Hindlimb muscle (tissue), 1 donor: ENCODE measurements around the gene SUMO1. TPM values are rescaled to one million over a fixed set of nuclear protein-coding genes. Genes with fewer than 3 reads are reported as not detected.

Experiments
- DNase-seq: peaks from one replicate; pipeline ENCODE4 v3.0.0-alpha.2; 2013
- polyA plus RNA-seq: library from polyadenylated mRNA; unstranded; fragments of 120-200 nt; gene quantifications from one replicate; pipeline ENCODE4 v1.2.1, GENCODE V29; 2013; ENCODE audit not compliant: insufficient read length

SUMO1 gene
- polyA plus RNA-seq, 1 donor = 93.1 TPM

DNA sequence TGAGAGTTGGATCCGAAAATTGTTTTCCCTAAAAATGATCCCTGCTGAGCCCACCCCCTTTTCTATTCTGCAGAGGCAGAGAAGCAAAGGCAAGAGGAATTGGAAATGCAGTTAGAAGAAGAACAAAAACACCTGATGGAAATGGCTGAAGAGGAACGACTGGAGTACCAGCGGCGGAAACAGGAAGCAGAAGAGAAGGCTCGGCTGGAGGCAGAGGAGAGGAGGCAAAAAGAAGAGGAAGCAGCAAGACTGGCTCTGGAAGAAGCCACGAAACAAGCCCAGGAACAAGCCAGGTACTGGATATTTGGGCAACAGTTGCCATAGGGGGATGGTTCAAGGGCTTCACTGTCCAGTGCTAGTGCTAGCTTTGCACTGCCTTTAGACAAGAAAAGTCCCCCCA is 41.7 kb downstream of the SUMO1 start:
- no peak for DNase-seq

DNA sequence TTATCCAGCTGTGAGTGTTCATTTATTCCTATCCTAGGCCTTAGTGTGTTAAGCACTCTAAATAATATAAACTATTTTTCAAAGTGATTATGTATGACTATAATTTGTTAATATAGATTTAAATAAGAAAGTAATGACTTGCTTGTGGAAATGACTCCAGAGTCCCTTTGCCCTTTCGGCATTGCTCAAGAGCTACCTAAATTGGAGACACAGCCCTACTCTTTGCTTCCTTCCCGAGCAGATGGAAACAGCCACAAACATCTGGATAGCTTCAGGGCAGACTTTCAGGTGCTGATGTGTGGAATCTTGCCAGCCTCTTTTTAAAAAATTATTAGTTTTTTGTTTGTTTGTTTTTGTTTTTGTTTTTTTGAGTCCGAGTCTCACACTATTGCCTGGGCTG is 44.0 kb downstream of the SUMO1 start:
- DNase-seq = no peak

DNA sequence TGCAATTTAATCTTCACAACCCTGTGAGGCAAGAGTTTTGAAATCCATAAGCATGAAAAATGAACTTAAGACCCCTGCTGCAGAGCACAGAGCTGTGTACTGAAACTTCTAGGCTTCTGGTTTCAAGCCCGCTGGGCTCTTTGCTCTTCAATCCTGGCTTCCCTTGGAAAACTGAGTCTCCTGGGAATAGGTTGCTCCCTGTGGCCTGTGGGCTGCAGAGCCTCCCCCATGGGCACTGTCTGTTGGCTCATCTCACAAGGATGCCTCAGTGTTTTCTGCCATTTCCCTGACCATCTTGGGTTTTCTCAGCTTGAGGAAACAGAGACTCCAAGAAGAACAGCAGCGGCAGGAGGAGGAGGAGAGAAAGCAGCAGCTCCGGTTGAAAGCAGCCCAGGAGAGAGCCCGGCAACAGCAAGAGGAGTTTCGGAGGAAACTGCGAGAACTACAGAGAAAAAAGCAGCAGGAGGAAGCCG is 44.5 kb downstream of the SUMO1 start:
- no peak for DNase-seq

DNA sequence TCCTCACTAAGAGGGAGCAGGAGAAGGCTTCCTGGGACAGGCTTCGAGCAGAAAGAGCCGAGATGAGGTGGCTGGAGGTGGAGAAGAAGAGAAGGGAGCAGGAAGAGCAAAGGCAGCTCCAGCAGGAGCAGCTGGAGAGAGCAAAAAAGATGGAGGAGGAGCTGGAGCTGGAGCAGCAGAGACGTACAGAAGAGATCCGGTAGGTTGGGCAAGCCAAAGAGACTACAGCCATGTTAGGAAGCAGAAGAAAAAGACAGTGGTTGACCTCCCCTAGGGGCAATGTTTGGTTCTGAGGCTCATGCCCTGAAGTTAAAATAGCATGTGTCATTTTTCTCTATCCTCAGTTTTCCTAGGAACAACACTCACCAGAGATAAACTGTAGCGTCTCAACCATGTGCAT is 45.1 kb downstream of the SUMO1 start:
- no peak for DNase-seq

DNA sequence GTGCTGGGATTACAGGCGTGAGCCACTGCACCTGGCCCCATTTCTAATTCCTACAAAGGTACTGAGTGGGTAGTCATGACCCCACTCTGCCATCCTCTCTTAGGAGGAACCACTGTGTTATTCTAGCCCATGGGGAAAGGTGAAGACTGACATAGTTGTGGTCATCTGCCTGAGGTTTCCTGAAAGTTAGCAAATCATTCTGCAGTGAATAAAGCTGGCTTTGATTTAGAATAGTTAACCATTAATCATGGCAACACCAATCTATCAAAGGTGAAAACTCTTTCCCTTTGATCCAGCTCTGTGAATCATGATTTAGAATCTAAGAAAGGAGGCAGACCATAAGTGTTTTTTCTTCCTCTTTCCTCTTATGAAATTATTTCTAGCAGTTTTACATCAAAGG is 50.8 kb downstream of the SUMO1 start:
- DNase-seq = no peak

DNA sequence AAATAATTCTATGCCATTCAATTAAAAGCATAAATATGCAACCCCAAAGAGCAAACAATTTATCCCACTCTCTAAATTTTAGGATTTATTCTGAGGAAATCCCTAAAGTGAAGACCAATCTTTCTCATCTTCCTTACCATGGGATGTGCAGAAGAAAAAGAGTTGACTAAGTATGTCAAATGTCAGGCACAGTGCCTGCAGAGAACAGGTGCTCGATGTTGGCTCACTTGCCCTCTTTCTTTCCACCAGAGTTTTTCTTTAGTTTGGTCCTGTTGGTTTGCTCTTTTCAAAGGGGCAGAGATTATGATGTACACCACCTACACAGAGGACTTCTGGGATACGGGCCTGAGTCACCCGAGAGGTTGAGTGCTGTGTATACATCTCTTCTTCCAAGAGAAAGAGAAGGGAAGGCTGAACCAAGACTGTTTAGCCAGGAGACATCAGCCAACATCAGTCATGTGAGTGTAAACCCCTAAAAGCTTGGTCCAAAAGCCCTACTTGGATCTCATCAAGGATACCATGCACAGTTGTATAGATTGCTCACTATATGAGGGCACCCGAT is 51.7 kb downstream of the SUMO1 start:
- no peak for DNase-seq

DNA sequence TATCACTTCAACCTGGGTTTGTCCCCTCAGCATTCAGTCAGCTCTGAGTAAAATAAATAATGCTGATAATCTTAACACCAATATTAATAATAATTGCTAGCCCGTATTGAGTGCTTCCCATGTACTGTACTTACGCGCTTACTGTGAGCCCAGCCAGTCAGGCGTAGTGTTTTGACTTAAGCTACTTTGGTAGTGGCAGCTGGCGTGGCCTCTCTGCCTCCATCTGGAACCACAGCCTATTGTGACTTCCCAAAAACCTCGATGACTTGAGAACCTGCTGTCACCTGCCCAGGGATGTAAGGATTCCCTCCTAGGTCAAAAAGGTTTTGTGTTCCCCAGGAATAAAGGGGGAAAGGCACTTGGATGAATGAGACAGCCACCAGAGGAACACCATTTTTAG is 53.2 kb downstream of the SUMO1 start:
- DNase-seq = no peak

DNA sequence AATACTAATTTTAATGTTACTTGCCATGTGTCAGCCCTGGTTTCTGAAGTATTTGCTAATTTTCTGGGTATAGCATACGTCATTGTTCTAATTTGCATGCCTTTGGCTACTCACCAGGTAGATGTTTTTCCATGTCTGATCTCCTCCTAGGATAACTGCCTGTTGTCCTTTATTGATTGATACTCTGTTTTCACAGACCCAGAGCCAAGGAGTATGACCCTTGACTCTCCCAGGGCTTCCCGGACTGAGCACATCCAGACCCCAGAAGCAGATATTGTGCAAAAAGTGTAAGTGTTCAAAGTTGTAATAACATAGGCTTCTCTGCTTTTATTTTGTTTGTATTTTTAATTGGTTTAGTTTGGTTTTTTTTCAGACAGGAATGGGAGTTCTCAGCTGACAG is 53.8 kb downstream of the SUMO1 start:
- no peak for DNase-seq

DNA sequence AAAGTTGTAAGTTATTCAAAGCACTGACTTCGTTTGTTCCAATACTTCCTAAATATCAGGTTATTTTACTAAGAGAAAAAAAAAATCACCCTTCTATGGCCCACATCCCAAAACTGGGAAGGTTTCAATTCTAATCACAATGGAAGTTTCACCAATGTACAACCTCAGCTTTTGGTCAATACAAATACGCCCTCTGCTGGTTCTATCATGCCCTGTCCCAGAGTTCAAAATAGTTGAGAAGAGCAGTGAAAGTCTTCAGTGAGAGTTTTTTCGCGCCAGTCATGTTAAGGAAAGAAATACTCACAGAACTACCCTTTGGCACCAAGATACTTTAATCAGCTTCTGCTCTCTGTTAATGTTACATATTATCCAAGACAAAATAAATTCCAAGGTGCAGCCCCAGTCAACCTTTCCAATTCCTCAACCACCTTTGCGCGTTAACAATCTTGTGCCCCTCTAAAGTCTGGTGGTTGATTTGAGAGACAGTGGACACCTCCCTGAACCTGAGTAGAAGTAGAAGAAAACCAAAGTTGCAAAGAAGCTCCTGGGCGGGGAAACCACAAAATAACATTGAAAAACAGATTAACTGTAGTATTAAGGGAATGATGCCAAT is 59.9 kb downstream of the SUMO1 start:
- DNase-seq = peak; percentile 62

DNA sequence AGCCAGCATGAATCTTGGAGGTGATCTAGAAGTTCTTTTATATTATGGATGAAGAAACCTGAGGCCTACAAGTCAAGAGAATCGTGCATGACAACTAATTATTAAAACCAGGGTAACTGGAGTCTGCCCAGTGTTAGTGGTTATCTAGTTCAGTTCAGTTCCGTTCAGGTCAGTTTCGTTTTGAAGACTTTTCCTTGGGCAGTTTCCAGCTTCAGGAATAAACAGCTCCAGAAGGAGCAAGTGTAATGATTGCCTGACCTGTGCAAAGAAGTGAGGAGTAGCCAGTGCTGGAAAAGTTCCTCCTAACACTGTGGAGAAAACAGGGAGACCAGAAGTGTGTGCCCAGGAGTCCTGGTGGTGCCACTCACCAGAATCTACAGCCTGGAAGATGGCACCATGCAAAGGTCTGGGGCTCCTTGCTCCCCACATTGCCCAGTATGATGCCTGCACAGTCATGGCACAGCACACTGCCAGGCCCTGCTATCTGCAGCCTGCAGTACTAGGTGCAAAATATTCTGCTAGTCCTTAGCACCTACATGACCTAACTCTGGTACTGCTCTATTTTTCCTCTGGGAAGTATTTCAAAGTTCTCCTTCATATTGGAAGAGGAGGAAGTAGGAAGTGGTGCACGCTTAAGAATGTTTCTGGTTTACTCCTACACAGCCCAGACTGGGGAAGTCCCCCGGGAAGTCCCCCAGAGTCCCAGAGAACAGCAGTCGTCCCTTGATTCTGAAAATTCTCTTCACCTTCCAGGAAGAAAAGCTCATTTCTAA is 65.8 kb downstream of the SUMO1 start:
- DNase-seq = no peak

DNA sequence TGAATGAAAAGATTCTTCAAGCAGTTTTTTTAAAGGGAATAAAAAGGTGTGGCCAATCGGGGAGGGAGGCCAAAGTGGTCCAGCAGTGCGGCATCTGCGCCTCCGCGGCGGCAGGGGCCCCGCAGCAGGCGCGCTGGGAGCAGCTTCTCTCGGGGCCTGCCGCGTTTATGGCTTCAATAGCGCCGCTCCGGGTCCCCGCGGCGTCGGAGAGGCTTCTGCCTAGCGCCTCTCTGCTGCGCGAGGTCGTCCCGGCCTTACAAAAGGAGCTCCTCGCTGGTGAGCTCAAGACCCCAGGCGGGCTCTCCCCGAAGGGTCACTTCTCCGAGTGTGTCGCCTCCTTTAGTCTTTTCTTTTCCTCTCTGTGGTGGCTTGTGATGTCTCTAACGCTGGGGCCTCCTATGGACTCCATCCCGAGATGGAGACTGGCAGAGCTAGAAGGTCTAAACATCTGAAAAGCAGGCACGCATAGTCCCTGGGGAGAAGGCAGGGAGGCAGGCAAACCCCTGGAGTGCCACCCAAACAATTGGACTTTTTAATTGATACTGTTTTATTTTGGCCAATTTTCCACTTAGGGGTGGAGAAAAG is 67.1 kb downstream of the SUMO1 start:
- no peak for DNase-seq

DNA sequence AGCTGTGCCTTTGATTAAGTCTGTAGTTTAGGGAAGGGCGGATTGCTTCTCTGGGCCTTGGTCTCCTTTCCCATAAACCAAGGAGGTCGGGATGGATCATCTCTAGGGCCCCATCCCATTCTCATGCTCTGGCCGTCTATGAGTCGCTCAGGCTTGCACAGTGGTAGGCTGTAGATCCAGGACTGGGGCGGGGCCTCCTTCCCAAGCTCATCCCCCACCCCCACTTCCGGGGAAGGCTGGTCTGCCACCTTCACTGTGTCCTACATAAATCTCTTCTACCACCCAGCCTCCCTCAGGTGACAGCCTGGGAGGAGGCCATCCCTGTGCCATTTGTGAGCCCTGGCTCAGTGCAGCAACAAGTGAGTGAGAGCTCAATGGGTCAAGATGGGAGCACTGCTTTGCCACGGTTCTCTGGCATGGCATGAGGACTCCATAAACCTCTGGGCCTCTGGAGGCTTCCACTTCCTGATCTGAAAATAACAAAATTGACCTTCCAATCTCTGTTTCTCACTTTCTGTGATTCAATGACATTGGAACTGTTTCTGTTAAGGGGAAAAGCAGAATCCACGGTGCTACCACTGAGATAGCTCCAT is 68.5 kb downstream of the SUMO1 start:
- no peak for DNase-seq

DNA sequence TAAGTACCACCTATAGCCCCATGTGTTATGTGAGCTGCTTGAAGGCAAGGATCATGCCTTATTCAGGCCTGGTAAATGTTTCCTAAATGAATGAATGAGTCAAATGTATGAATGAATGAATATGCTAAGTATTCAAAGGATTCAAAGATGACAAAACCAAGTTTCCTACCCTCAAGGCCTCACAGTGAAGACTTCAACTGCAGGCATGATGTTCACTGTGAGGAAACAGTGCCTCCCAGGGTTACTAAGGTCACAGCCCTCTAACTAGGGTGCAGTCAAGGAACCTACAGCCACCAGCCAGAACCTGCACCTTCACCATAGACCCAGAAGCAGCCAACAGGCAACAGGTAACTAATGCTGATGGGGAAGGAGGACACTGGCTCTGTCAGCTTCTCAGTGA is 69.3 kb downstream of the SUMO1 start:
- DNase-seq = no peak

DNA sequence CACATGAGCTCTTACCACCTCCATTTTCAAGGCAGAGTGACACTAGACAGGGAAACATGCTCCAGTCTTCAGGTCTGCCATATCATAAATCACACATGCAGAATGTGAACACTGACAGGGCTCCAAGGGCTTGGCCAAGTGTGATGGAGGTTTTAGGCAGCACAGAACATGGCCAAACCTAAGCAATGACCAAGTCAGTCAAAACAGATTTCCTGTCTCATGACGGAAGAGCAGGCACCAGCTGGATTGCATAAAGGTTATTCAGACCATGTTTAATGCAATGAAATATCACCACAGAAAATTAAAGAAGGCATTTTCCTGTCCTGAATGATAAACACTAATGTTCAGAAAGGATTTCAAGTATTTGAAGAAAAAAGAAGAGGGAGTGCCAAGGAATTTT is 72.5 kb downstream of the SUMO1 start:
- DNase-seq = no peak

DNA sequence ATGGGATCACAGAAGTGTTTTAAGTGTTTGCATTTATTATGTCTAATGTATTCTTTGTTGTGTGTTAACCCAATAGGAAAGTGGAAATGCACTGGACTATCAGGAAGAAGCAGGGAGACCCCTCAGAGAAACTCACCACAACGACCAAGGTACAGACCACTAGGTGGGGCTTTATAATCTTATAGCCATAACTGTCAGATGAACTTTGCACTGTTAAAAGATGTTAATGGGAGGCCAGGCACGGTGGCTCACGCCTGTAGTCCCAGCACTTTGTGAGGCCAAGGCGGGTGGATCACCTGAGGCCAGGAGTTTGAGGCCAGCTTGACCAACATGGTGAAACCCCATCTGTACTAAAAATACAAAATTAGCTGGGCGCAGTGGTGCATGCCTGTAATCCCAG is 73.2 kb downstream of the SUMO1 start:
- no peak for DNase-seq

DNA sequence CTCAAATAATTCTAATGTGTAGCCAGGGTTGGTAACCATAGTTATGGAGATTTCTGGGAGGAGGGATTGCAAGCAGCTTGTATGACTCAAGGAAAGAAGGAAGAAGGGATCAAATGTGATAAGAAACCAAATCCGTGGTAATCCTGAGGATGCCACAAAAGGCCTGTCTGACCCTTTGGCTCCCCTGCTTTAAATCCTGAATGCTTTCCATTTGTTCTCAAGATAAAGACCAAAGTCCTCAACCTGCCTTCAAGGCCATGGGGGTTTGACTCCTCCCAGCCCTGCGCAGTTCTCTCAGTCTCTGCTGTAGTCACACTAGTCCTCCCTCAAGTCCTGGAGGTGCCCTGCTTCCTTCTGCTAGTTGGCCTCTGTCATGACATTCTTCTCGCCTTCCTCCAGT is 74.0 kb downstream of the SUMO1 start:
- no peak for DNase-seq

DNA sequence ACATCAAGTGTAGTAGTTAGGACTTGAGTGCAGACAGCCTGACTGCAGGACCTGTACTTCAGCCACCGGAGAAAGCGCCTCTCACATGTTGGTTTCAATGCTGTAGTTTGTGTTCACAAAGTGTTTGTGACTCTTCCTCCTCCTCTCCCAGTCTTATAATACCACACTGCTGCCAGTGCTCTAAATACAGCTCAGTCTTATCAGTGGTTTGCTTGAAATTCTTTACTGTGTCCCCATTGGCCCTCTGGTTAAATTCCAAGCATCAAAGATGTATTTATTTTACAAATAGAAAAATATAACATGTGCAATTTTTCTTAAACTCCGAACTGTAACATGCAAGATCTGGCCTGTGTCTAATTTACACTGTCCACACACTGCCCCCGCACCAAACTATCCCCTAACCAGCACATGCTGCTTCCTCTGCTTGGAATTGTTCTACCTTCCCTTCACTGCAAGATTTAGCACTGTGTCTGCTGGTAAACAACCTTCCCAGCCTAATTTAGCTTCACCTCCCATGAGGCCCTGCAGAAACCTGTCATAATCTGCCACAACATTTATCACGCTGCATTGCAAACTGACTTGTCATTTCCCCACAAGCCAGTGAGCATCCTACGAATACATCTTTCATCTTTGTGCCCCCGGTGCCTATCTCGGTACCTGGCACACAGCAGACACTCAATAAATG is 77.1 kb downstream of the SUMO1 start:
- DNase-seq = no peak

DNA sequence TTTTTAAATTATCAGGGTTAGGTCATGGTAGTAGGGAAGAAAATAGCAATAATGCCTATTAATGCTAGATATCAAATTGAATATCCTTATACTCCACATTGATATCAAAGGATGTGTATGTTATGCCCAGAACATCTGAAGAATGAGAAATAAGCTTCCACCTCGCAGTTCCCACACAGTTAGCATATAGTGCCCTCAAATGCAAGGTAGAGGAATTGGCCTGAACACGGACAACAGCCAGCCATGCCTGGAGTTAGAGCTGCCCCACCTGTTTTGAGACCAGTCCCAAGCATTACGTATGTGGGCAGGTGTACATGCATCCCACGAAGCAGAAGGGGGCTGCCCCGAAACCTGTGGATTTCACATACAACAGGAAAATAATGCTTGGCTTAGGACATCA is 79.6 kb downstream of the SUMO1 start:
- DNase-seq = no peak

DNA sequence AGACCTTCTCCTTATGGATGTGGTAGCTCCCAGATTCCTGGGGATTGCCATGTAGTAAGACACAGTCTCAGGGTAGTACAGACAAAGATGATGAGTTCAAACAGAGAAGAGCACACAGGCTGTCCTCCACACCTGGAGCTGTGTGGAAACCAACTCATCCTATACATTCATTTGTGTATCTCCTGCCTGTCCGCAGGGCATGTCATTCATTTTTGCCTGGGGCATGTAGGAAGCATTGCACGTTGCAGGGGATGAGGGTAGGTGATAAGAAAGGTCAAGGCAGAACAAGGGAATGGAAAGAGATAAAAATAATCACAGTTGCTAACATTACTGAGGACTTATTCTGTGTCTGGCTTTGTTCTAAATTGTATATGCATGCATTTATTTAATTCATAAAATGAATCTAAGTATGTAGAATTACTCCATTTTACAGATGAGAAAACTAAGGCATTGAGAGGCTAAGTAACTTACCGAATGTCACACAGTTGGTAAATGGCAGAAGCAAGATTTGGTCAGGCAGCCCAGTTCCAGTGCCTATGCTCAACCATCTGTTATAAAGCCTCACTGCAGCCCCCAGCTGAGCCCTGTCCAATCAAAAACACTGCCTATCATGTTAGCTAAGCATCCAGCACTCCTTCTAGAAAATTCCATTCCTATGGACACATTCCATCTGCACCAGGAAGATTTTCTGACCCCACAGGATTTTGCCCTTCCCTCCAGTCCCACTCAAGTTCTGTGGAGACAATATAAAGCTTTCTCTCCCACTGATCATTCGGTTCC is 81.0 kb downstream of the SUMO1 start:
- no peak for DNase-seq
